Spinal cord (tissue), 10 donors: ENCODE measurements around the gene JAML. TPM values are rescaled to one million over a fixed set of nuclear protein-coding genes. Genes with fewer than 3 reads are reported as not detected.

Experiments
- DNase-seq, 6 donors: peaks; one replicate each; pipeline versions ENCODE4 v3.0.0 to v3.0.0-alpha.2; 2013 to 2015; ENCODE audit warnings: low spot score in 6 of 6, low read depth in 4 of 6
- H3K27ac ChIP-seq: one replicate; pipeline ENCODE4 v1.5.1; 2013; ENCODE audit warnings: low read depth, low read length, control low read depth
- H3K27me3 ChIP-seq: one replicate; pipeline ENCODE4 v1.6.1; 2013; ENCODE audit warnings: low read length; ENCODE audit not compliant: control insufficient read depth, insufficient read depth
- H3K36me3 ChIP-seq: one replicate; pipeline ENCODE4 v1.6.1; 2013; ENCODE audit warnings: low read length; ENCODE audit not compliant: control insufficient read depth, insufficient read depth
- H3K4me1 ChIP-seq: one replicate; pipeline ENCODE4 v1.6.1; 2013; ENCODE audit warnings: low read length; ENCODE audit not compliant: control insufficient read depth, insufficient read depth
- H3K4me3 ChIP-seq: one replicate; pipeline ENCODE4 v1.5.1; 2013; ENCODE audit warnings: low read depth, low read length, control low read depth
- H3K9me3 ChIP-seq: one replicate; pipeline ENCODE4 v1.6.1; 2013; ENCODE audit warnings: low read length; ENCODE audit not compliant: control insufficient read depth, insufficient read depth
- WGBS: methylation state at CpG from one replicate; pipeline ENCODE4 v1.1.5; 2013; ENCODE audit warnings: missing lambda C conversion rate; ENCODE audit not compliant: insufficient coverage; 5-methylcytosine and 5-hydroxymethylcytosine counted together
- polyA plus RNA-seq, 2 donors: library from polyadenylated mRNA; unstranded; fragments of 120-200 nt; gene quantifications; one replicate each; pipeline ENCODE4 v1.2.1, GENCODE V29; 2013; ENCODE audit not compliant: insufficient read length in 2 of 2
- total RNA-seq, 2 donors: library from RNA; depleted of rRNA in 1 of 2; stranded (reverse); fragments of 120-200 nt in 1 of 2; fragments of >200 nt in 1 of 2; gene quantifications; one replicate each; pipeline versions ENCODE4 v1.2.3 to v1.2.4, GENCODE V29; 2013 to 2014
- donor health status: healthy.

Gene JAML
- total and polyA plus RNA-seq, 4 donors = 0.52 to 9.2 (median 5.2) TPM

GRCh38 chr11:118164885-118165284, 59.9 kb downstream of the JAML start:
- H3K27ac ChIP-seq = no peak overlapping the region
- peaks cover 30% of the 10 kb centered on the region for H3K36me3 ChIP-seq
- no CpG with 5 or more reads among the region's 2 CpGs for WGBS
- H3K9me3 ChIP-seq = no peaks in the 10 kb centered on the region
- H3K4me1 ChIP-seq = no peaks in the 10 kb centered on the region
- DNase-seq = no peak
- no peak overlapping the region for H3K4me3 ChIP-seq
- no peaks in the 10 kb centered on the region for H3K27me3 ChIP-seq

DNA sequence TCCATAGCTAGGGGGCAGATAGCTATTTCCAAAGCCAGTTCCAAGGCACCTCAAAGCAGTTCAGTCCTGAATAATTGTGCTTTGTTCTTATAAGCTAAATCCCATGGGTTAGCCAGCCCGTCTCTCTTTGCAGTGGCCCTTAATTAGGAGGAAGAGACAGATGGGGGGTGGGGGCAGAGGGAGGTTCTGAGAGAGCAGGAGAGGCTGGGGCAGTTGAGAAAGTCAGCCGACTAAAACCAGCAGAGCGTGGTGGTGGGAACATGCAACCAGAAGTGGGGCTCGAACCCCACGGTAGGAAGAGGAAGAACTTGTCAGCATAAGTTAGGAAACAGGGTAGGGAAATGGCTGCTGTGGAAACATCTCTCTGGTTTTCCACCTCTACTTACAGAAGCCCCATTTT, 61.3 kb downstream of the JAML start:
- no peak overlapping the region for H3K27ac ChIP-seq
- WGBS = 44% methylated on average over 3 of the region's 5 CpGs
- H3K4me3 ChIP-seq = no peak overlapping the region
- DNase-seq = no peak
- H3K36me3 ChIP-seq = peaks cover 27% of the 10 kb centered on the region
- H3K9me3 ChIP-seq = no peaks in the 10 kb centered on the region
- H3K27me3 ChIP-seq = peaks cover 12% of the 10 kb centered on the region
- H3K4me1 ChIP-seq = no peaks in the 10 kb centered on the region

DNA sequence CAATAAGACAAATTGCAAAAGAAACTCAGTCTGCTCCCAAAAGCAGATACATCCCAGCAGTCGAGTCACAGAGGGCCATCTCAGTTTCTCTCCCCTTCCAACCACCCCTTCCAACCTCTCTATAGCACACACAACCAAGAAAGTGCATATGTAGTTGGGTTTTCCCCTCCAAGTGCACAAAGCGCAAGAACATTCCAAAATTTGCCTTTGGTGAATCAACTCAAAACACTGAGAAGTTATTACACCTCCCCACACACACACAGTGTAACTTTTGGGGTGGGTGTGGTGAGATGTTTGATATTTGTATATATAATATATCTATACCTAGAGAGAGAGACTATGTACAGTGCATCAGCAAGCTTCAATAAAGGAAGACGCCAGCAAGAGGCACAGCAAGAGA, 62.0 kb downstream of the JAML start:
- H3K9me3 ChIP-seq = no peaks in the 10 kb centered on the region
- H3K4me1 ChIP-seq = no peaks in the 10 kb centered on the region
- H3K36me3 ChIP-seq = peaks cover 20% of the 10 kb centered on the region
- peaks cover 18% of the 10 kb centered on the region for H3K27me3 ChIP-seq
- WGBS = 75% methylated on average over 1 of the region's 3 CpGs
- H3K4me3 ChIP-seq = no peak overlapping the region
- no peak for DNase-seq
- H3K27ac ChIP-seq = no peak overlapping the region

DNA sequence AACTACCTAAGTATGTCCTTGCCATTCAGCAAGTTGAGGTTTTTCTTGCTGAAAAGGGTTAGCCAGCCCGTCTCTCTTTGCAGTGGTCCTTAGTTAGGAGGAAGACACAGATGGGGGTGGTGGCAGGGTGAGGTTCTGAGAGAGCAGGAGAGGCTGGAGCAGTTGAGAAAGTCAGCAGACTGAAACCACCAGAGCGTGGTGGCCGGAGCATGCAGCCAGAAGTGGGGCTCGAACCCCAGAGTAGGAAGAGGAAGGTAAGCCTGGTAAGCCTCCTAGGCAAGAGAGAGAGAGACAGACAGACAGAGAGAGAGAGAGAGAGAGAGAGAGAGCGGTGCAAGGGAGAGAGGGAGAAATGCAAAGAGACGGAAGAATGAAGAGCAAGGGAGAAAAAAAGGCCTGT, 63.0 kb downstream of the JAML start:
- H3K4me3 ChIP-seq = no peak overlapping the region
- no peaks in the 10 kb centered on the region for H3K9me3 ChIP-seq
- DNase-seq = no peak
- peaks cover 16% of the 10 kb centered on the region for H3K36me3 ChIP-seq
- peaks cover 10% of the 10 kb centered on the region for H3K4me1 ChIP-seq
- H3K27me3 ChIP-seq = peaks cover 29% of the 10 kb centered on the region
- no peak overlapping the region for H3K27ac ChIP-seq
- 69% methylated on average over 6 of the region's 6 CpGs for WGBS

DNA sequence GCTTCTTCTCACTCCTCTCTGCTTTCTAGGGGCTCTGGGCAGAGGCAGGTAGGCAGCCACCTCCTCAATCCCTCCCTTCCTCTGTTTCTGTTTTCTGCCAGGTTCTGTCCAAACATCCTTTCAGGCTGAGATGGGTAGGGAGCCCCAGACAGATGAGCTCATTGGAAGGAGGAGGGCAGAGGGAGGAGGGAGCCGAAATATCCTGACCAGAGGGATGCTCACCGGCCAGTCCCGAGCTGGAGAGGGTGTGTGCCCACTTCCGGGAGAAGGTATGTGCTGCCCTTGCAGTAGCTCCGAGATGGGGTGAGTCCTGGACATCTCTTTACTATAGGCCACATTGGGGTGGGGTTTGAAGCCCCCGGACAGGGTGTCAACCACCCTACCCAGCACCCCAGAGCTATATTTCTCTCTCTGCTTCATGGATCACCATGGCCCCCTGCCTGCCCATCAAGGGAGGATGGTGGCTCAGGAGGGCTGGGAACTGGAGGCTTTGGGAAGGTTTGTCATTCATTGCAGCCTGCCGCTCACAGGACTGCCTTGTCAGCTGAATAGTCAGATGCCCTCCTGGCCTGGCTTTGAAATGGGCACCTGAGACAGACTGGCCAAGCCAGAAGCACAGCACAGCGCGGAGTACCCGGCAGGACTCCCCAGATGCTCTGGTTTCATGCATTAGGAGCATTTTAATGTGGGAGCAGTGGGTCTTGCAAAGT, 67.5 kb downstream of the JAML start:
- 24% methylated on average over 6 of the region's 10 CpGs for WGBS
- H3K27ac ChIP-seq = no peak overlapping the region
- no peaks in the 10 kb centered on the region for H3K36me3 ChIP-seq
- H3K4me3 ChIP-seq = no peak overlapping the region
- no peak for DNase-seq
- H3K27me3 ChIP-seq = peaks cover 67% of the 10 kb centered on the region
- peaks cover 36% of the 10 kb centered on the region for H3K4me1 ChIP-seq
- no peaks in the 10 kb centered on the region for H3K9me3 ChIP-seq

DNA sequence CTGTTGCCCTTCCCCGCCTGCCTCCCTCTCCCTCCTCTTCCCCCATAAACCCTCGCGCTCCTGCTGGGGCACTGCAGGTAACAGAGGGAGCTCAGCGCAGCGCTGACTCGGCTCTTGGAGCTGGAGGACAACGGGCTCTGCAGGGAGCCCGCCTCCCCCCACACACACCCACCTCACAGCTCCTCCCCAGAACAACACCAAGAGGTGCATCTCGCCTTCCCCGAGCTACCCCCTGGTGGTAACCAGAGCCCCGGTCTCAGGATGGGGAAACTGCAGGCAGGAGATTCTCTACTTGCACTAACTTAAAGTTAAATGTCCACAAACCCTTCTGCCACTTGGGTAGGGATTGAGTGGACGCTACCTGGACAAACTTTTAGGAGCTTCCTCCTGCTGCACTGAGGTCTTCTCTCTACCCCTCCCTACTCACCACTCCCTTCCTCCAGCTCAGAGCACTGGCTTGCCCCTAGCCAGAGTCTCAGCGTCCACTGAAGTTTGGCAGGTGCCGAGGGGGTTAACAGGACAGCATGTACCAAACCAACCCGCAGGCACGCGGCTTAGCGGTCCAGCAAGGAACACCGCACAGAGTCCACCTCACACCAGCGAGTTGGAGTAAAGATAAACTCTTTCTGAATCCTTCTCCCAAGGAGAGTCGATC, 68.2 kb downstream of the JAML start:
- Histone ChIP-seq H3K27me3 (peaks cover 73% of the 10 kb centered on the region), H3K9me3 (no peaks in the 10 kb centered on the region), H3K27ac (no peak overlapping the region), H3K4me1 (peaks cover 42% of the 10 kb centered on the region), H3K4me3 (no peak overlapping the region), H3K36me3 (no peaks in the 10 kb centered on the region)
- 3% methylated on average over 12 of the region's 21 CpGs for WGBS
- no peak for DNase-seq

- Histone ChIP-seq H3K9me3 (no peaks in the 10 kb centered on the region), H3K27me3 (peaks cover 77% of the 10 kb centered on the region), H3K4me1 (peaks cover 44% of the 10 kb centered on the region), H3K36me3 (no peaks in the 10 kb centered on the region), H3K27ac (no peak overlapping the region), H3K4me3 (no peak overlapping the region)
- WGBS = 32% methylated on average over 9 of the region's 11 CpGs
- DNase-seq = no peak
These were observed 68.9 kb downstream of the JAML start for GRCh38 chr11:118155776-118156530.

- no peak for DNase-seq
- Histone ChIP-seq H3K27ac (no peak overlapping the region), H3K36me3 (no peaks in the 10 kb centered on the region), H3K9me3 (no peaks in the 10 kb centered on the region), H3K27me3 (peaks cover 78% of the 10 kb centered on the region), H3K4me1 (peaks cover 51% of the 10 kb centered on the region), H3K4me3 (no peak overlapping the region)
- WGBS = 100% methylated on average over 1 of the region's 1 CpG
These were observed 70.2 kb downstream of the JAML start for GRCh38 chr11:118154641-118155040.

- no peak for DNase-seq
- no peaks in the 10 kb centered on the region for H3K36me3 ChIP-seq
- WGBS = 53% methylated on average over 9 of the region's 11 CpGs
- no peak overlapping the region for H3K27ac ChIP-seq
- H3K4me1 ChIP-seq = peaks cover 57% of the 10 kb centered on the region
- peaks cover 71% of the 10 kb centered on the region for H3K27me3 ChIP-seq
- no peak overlapping the region for H3K4me3 ChIP-seq
- no peaks in the 10 kb centered on the region for H3K9me3 ChIP-seq
These were observed 70.8 kb downstream of the JAML start for GRCh38 chr11:118153976-118154375.
